ENCODE results near the gene LAGE3.

LAGE3 gene

DNA sequence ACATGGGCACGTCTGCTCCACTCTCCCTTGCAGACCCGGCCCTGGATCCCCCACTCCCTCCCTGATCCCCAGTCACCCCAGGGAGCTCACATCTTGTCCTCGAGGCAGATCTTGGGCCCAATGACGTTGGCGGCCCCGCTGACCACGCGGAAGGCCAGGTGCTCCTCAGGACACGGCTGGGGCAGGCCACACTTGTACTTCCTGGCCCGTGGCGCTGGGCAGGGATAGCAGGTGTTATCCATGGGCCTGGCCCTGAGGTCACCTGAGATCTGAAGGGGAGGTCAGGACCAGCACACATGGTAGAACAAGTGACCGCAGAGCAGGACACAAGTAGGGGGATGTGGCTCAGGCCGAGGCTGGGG, 29.3 kb upstream of the LAGE3 start:
- Histone ChIP-seq H3K27me3 (ENCODE audit: insufficient read depth, poor library complexity, severe bottlenecking) (no peaks in the 10 kb centered on the region), H3K27ac (replicated peaks) (no peak overlapping the region), H3K4me3 (replicated peaks; ENCODE audit: insufficient read depth, low read length) (no peak overlapping the region)
- TF ChIP-seq GABPA (IDR thresholded peaks at IDR 0.05; ENCODE audit: low read depth) (no peak), POLR2AphosphoS5 (IDR thresholded peaks at IDR 0.05; ENCODE audit: low read depth) (no peak), SPI1 (IDR thresholded peaks at IDR 0.05; ENCODE audit: borderline replicate concordance, low read depth) (no peak)
- TF ChIP-seq, protein P1, sequence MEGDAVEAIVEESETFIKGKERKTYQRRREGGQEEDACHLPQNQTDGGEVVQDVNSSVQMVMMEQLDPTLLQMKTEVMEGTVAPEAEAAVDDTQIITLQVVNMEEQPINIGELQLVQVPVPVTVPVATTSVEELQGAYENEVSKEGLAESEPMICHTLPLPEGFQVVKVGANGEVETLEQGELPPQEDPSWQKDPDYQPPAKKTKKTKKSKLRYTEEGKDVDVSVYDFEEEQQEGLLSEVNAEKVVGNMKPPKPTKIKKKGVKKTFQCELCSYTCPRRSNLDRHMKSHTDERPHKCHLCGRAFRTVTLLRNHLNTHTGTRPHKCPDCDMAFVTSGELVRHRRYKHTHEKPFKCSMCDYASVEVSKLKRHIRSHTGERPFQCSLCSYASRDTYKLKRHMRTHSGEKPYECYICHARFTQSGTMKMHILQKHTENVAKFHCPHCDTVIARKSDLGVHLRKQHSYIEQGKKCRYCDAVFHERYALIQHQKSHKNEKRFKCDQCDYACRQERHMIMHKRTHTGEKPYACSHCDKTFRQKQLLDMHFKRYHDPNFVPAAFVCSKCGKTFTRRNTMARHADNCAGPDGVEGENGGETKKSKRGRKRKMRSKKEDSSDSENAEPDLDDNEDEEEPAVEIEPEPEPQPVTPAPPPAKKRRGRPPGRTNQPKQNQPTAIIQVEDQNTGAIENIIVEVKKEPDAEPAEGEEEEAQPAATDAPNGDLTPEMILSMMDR (IDR thresholded peaks at IDR 0.05; ENCODE audit: insufficient read depth, low read length) = no peak
- TF ChIP-seq, protein P2, sequence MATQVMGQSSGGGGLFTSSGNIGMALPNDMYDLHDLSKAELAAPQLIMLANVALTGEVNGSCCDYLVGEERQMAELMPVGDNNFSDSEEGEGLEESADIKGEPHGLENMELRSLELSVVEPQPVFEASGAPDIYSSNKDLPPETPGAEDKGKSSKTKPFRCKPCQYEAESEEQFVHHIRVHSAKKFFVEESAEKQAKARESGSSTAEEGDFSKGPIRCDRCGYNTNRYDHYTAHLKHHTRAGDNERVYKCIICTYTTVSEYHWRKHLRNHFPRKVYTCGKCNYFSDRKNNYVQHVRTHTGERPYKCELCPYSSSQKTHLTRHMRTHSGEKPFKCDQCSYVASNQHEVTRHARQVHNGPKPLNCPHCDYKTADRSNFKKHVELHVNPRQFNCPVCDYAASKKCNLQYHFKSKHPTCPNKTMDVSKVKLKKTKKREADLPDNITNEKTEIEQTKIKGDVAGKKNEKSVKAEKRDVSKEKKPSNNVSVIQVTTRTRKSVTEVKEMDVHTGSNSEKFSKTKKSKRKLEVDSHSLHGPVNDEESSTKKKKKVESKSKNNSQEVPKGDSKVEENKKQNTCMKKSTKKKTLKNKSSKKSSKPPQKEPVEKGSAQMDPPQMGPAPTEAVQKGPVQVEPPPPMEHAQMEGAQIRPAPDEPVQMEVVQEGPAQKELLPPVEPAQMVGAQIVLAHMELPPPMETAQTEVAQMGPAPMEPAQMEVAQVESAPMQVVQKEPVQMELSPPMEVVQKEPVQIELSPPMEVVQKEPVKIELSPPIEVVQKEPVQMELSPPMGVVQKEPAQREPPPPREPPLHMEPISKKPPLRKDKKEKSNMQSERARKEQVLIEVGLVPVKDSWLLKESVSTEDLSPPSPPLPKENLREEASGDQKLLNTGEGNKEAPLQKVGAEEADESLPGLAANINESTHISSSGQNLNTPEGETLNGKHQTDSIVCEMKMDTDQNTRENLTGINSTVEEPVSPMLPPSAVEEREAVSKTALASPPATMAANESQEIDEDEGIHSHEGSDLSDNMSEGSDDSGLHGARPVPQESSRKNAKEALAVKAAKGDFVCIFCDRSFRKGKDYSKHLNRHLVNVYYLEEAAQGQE (IDR thresholded peaks at IDR 0.05; ENCODE audit: insufficient replicate concordance, low read depth) = no peak
- no peak for DNase-seq (ENCODE audit: low read depth in 1 of 2, low spot score in 1 of 2)

DNA sequence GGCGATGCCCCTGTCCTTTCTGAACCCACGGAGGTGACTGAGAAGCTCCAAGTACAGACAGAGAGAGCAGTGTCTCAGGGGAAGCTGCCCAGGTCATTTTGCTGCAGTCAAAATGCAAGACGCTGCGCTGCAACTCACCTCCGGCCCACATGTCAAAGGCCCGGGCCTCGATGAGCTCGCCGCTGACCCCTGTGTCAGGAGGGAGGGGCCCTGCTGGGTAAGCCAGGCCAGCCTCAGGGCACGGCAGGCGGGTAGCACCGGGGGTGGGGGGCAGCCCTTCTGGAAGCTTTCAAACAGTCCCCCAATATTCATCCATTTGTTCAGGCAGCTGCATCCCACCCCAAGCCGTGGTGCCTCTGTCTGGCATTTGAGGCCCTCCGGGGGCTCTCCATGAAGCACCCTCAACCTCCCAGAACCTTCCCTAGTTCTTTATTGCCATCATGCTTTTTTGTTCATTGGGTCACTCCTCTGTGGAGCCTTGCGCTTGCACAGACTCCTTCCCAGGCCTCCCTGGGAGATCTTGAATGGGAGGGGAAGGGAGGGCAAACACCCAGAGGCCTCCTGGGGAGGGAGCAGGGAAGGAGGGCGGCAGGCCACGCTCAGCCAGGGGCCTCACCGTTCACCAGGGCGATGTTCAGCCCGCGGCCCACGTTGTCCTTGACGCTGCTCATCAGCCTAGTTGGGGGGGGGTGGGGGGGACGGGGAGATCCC, 28.7 kb upstream of the LAGE3 start:
- no peaks in the 10 kb centered on the region for H3K27me3 ChIP-seq (ENCODE audit: insufficient read depth, poor library complexity, severe bottlenecking)
- no peak overlapping the region for H3K4me3 ChIP-seq (replicated peaks; ENCODE audit: insufficient read depth, low read length)
- no peak for DNase-seq (ENCODE audit: low read depth in 1 of 2, low spot score in 1 of 2)
- TF ChIP-seq, protein P2 (IDR thresholded peaks at IDR 0.05; ENCODE audit: insufficient replicate concordance, low read depth) = no peak
- TF ChIP-seq, protein P1 (IDR thresholded peaks at IDR 0.05; ENCODE audit: insufficient read depth, low read length) = no peak
- TF ChIP-seq GABPA (IDR thresholded peaks at IDR 0.05; ENCODE audit: low read depth) (no peak), SPI1 (IDR thresholded peaks at IDR 0.05; ENCODE audit: borderline replicate concordance, low read depth) (no peak), POLR2AphosphoS5 (IDR thresholded peaks at IDR 0.05; ENCODE audit: low read depth) (no peak)
- H3K27ac ChIP-seq (replicated peaks) = no peak overlapping the region

DNA sequence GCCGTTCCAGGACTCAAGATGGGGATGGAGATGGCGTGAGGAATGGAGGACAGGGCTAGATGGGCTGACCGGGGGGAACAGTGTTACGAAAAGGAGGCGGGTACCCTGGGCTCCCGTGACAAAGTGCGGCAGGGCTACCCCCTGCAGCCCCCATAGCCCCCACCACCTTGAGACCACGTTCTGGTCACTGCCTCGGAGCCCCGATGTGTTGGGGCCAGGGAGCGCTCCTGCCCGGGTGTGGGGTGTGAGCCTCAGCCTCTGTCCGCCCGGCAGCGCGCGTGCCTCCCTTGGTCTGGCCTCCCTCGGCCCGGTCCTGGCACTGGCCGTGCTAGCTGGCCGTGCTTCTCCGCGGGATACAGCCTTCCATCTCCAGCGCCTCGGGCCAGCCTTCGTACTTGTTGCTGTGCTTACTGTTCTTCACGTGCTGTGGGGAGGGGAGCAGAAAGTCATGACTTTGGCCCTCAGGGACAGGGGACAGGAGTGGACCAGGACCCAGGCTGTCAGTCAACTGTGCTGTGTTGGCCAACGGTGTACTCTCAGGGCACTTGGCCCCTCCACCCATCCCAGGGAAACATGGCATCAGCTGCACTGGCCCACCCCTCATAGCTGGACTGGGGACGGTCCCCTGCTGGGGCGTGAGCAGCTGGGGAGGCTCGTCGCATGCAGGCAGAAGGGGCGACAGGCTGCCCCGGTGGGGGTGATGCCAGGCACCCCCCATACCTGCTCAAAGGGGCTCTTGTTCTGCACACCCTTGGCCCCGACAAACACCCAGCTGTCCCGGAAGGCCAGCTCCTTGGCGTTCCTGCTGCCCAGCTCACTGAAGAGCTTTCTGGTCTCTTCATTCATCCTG, 27.6 kb upstream of the LAGE3 start:
- Histone ChIP-seq H3K27me3 (ENCODE audit: insufficient read depth, poor library complexity, severe bottlenecking) (no peaks in the 10 kb centered on the region), H3K27ac (replicated peaks) (no peak overlapping the region), H3K4me3 (replicated peaks; ENCODE audit: insufficient read depth, low read length) (no peak overlapping the region)
- no peak for TF ChIP-seq GABPA (IDR thresholded peaks at IDR 0.05; ENCODE audit: low read depth)
- TF ChIP-seq POLR2AphosphoS5 (IDR thresholded peaks at IDR 0.05; ENCODE audit: low read depth) = no peak
- no peak for TF ChIP-seq SPI1 (IDR thresholded peaks at IDR 0.05; ENCODE audit: borderline replicate concordance, low read depth)
- TF ChIP-seq, protein P2 (IDR thresholded peaks at IDR 0.05; ENCODE audit: insufficient replicate concordance, low read depth) = no peak
- TF ChIP-seq, protein P1 (IDR thresholded peaks at IDR 0.05; ENCODE audit: insufficient read depth, low read length) = no peak
- no peak for DNase-seq (ENCODE audit: low read depth in 1 of 2, low spot score in 1 of 2)

Measured in HL-60 (cell line).